D341Med (cell line): ENCODE measurements around the gene SWT1.
A peak's percentile ranks its signal among the peaks of the same experiment; 100 is the strongest.
"Not testable (repeated sequence)": the region's sequence is repeated elsewhere in the genome, so short reads cannot be mapped to it uniquely, and the experiment has no call there.

Source experiments
- DNase-seq: peaks from one replicate; pipeline ENCODE4 v3.0.0; 2012; ENCODE audit warnings: low spot score

SWT1 gene

DNA sequence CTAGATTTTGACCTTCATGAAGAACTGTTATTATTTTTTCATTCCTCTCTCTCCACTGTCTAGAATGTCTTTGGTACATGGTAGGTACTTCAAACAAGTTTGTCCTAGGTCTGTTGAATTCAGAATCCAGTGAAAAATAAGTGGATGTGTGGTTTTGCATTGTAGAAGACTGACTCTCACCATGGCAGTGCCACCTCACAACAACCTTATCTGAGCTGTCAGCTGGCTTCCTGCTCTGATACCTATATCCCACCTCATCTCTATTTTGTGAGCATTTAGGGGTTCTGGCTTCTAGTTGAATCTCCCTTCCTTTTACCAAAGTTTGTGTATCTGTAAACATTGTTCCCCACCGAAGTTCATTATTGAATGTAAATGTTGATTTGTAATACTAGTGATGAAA is 9.1 kb downstream of the SWT1 start:
- DNase-seq = no peak

DNA sequence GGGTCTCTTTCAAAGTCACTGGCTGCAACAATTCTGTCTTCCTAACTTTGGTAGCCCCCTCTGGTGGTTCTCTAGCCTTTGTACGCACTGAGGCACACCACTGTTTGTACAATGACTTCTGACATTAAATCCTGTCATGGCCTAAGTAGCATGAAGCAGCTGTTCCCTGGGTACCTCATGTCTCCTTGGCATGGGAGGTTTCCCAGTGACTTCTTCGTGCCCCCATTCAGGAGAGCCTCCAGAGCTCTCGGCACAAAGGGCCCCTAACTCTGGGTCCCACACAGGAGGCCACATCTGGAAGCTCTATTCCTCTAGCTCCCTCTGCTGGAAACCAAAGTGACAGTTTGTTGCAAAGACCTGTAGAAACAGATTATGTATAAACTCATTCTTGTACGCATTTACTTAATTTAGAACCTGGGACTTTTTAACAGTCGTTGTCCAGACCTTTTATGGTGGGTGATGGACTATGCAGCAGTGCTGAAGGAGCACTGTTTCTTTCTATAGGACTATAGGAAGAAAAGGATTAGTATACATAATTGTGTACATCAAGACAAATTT is 13.4 kb downstream of the SWT1 start:
- DNase-seq = peak; percentile 79

GRCh38 chr1:185193756-185194155 is 36.8 kb downstream of the SWT1 start:
- DNase-seq = no peak

GRCh38 chr1:185198712-185199111 is 41.7 kb downstream of the SWT1 start:
- DNase-seq = not testable (repeated sequence)

DNA sequence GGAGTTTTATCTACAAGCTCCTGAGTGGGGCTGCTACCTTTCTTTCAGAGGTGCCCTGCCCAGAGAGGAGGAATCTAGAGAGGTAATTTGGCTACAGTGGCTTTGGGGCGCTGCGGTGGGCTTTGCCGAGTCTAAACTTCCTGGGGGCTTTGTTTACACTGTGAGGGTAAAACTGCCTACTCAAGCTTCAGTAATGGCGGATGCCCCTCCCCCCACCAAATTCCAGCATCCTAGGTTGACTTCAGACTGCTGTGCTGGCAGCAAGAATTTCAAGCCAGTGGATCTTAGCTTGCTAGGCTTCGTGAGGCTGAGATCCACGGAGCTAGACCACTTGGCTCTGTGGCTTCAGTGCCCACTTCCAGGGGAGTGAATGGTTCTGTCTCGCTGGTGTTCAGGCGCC is 43.9 kb downstream of the SWT1 start:
- DNase-seq = no peak

GRCh38 chr1:185207170-185207569 is 50.2 kb downstream of the SWT1 start:
- DNase-seq = no peak

GRCh38 chr1:185207980-185208602 is 51.1 kb downstream of the SWT1 start:
- no peak for DNase-seq

DNA sequence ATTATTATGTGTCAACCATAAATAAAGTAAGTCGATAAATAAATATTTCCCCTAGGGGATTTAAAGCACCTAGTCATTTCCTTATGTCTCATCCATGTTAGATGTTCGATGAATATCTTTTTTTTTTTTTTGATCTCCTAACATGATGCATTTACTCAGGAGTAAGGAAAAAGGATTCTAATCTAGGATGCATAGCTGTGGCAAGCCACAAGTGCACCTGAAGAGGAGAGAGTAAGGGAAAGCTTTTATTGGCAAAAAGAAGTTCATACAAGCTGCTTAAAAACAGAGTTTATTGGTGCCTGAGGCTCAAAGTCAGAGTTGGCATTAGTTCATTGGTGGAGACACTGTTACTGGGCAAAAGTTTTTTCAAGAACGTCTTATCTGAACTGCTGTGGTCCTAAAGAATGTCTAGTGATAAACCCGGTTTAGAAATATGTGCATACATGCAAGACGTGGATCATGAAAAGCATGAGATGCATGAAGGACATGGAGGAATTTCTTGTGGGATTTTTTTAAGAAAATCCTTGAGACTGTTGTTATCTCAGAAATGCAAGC is 51.7 kb downstream of the SWT1 start:
- DNase-seq = no peak

- not testable (repeated sequence) for DNase-seq
Observed at GRCh38 chr1:185209357-185209756, 52.4 kb downstream of the SWT1 start.

GRCh38 chr1:185213091-185213490 is 56.1 kb downstream of the SWT1 start:
- DNase-seq = no peak

DNA sequence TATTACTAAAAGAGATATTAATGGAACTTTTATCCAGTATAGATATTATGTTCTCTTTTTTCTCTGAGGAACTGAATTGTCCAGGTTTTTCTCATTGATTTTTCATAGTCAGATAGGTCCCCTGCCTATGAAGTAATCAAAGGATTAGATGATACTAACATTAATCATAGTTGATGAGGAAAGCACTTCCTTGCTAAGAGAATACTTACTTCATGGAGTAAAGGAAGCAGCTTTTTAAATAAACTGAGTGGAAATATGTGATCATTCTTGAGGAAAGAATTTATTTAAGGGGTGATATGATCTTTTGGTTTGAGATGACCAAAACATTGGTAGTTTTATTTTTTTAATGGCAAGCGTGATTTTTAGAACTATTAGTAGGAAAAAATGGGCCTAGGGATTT is 58.9 kb downstream of the SWT1 start:
- no peak for DNase-seq

DNA sequence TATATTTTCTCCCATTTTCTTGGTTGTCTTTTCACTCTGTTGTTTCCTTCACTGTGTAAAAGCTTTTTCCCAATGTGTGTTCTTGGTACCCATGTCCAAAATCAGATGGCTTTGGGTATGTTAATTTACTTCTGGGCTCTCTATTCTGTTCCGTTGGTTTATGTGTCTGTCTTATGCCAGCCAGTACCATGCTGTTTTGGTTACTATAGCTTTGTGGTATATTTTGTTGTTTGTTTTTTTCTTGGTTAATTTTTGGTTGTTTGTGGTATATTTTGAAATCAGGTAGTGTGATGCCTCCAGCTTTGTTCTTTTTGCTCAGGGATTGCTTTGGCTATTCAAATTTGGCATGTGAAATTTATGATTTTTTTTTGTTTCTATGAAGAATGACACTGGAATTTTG is 67.2 kb downstream of the SWT1 start:
- DNase-seq = no peak

- no peak for DNase-seq
Observed at GRCh38 chr1:185227161-185227560, 70.2 kb downstream of the SWT1 start.

DNA sequence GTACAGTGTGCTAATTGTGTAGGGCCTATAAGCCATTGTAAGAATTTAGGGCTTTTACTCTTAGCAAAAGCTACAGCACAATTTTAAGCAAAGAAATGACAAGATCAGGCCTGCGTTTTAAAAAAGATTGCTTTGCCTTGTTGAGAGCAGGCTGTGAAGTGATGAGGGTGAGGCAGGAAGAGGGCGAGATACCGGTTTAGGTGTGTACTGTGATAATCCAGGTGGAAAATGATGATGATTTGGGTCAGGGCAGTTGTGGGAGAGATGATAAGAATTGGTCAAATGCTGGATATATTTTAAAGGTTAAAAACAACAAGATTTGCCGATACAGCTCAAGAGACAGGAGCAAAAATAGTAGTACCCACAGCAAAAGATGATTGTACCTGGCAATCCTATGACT is 72.0 kb downstream of the SWT1 start:
- DNase-seq = no peak

GRCh38 chr1:185229981-185230380 is 73.0 kb downstream of the SWT1 start:
- DNase-seq = no peak

- no peak for DNase-seq
Observed at GRCh38 chr1:185232874-185233273, 75.9 kb downstream of the SWT1 start.

- not testable (repeated sequence) for DNase-seq
Observed at GRCh38 chr1:185234183-185234582, 77.2 kb downstream of the SWT1 start.

DNA sequence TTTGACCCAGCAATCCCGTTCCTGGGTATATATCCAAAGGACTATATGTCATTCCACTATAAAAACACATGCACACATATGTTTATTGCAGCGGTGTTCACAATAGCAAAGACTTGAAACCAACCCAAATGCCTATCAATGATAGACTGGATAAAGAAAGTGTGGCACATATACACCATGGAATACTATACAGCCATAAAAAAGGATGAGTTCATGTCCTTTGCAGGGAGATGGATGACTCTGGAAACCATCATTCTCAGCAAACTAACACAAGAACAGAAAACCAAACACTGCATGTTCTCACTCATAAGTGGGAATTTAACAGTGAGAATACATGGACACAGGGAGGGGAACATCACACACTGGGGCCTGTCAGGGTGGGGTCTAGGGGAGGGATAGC is 80.2 kb downstream of the SWT1 start:
- DNase-seq = not testable (repeated sequence)

DNA sequence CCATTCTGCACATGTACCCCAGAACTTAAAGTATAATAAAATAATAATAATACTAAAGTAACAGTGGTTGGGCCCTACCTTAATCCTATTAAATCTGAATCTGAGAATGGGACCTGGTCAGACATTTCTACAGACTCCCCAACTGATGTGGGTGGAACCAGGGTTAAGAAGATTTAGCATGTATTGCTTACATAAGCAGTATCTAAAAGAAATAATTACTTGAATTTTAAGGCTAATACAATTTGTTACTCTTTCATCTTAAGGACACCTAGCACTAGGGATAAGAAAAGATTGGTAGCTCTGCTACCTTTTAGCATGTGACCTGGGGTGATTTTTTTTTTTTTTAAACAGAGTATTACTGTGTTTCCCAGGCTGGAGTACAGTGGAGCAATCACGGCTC is 80.7 kb downstream of the SWT1 start:
- no peak for DNase-seq

- DNase-seq = peak; percentile 24
Observed at GRCh38 chr1:185238447-185238846, 81.5 kb downstream of the SWT1 start.

GRCh38 chr1:185239861-185240260 is 82.9 kb downstream of the SWT1 start:
- DNase-seq = no peak

DNA sequence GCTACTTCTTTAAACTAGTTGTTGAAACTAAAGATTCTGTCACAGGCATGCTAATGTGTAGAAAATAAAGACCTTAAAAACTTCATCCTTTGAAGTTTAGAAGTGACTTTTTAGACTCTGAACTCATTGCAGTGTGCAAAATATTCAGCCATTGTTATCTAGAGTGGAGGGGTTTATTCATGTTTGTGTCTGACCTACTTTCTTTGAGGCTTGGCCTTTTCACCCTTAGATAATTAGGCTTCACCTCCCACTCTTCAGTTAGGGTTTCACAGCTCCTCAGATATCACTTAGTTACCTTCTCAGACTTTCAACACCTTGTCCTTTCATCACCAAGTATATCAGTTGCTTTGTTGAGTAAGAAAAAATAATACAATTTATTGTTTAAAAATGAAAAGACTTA is 84.2 kb downstream of the SWT1 start:
- no peak for DNase-seq

- DNase-seq = no peak
Observed at GRCh38 chr1:185244015-185244747, 87.2 kb downstream of the SWT1 start.
